PFSK-1 (cell line): ENCODE data around the gene CD163.

Source experiments
- FOXP2 ChIP-seq: optimal IDR thresholded peaks from 2 replicates; pipeline ENCODE3; 2011; ENCODE audit warnings: borderline replicate concordance, control low read depth, inconsistent platforms; ENCODE audit not compliant: insufficient read depth; ENCODE audit errors: extremely low read length, extremely low read depth
- POLR2AphosphoS5 ChIP-seq: IDR thresholded peaks from 2 replicates; pipeline ENCODE4 v1.6.1; 2012; ENCODE audit warnings: low read depth, mild to moderate bottlenecking, control low read depth, low read length, moderate library complexity
- REST ChIP-seq, 2 experiments: IDR thresholded peaks; 2 replicates each; pipeline versions ENCODE4 v1.6.1 to v1.8.0; 2011 to 2012; ENCODE audit warnings: low read depth in 2 of 2, low read length in 2 of 2, control low read depth in 1 of 2, inconsistent platforms in 1 of 2, mild to moderate bottlenecking in 1 of 2, moderate library complexity in 1 of 2; ENCODE audit not compliant: insufficient read depth in 1 of 2
- SIN3A ChIP-seq: IDR thresholded peaks from 2 replicates; pipeline ENCODE4 v1.6.1; 2012; ENCODE audit warnings: mild to moderate bottlenecking, low read length, moderate library complexity, borderline replicate concordance; ENCODE audit not compliant: insufficient read depth
- TAF1 ChIP-seq: IDR thresholded peaks from 2 replicates; pipeline ENCODE4 v1.6.1; 2012; ENCODE audit warnings: low read length, control low read depth, borderline replicate concordance; ENCODE audit not compliant: insufficient read depth

CD163 gene

GRCh38 chr12:7512553-7512952 is 9.0 kb upstream of the CD163 start:
- TF ChIP-seq REST (IDR thresholded peaks at IDR 0.05; ENCODE audit: insufficient read depth in 1 of 2, low read depth in 2 of 2, low read length in 2 of 2) = no peak
- no peak for TF ChIP-seq POLR2AphosphoS5
- TF ChIP-seq SIN3A = no peak

GRCh38 chr12:7502612-7503011 is 965 bp downstream of the CD163 start:
- TF ChIP-seq REST (IDR thresholded peaks at IDR 0.05; ENCODE audit: insufficient read depth in 1 of 2, low read depth in 2 of 2, low read length in 2 of 2) = no peak
- no peak for TF ChIP-seq FOXP2

GRCh38 chr12:7501031-7501588 is 2.5 kb downstream of the CD163 start:
- TF ChIP-seq REST (IDR thresholded peaks at IDR 0.05; ENCODE audit: insufficient read depth in 1 of 2, low read depth in 2 of 2, low read length in 2 of 2) = no peak
- TF ChIP-seq FOXP2 = no peak
- no peak for TF ChIP-seq TAF1
- TF ChIP-seq SIN3A = no peak
- no peak for TF ChIP-seq POLR2AphosphoS5

- TF ChIP-seq TAF1 (no peak), POLR2AphosphoS5 (no peak), SIN3A (no peak), REST (IDR thresholded peaks at IDR 0.05; ENCODE audit: insufficient read depth in 1 of 2, low read depth in 2 of 2, low read length in 2 of 2) (no peak), FOXP2 (no peak)
These were observed 3.9 kb downstream of the CD163 start for GRCh38 chr12:7499636-7500035.

- TF ChIP-seq POLR2AphosphoS5 (no peak), FOXP2 (no peak), TAF1 (no peak), SIN3A (no peak), REST (IDR thresholded peaks at IDR 0.05; ENCODE audit: insufficient read depth in 1 of 2, low read depth in 2 of 2, low read length in 2 of 2) (no peak)
These were observed 4.8 kb downstream of the CD163 start for GRCh38 chr12:7498809-7499208.
